ENCODE measurements around the gene LRRC34. TPM values are rescaled to one million over a fixed set of nuclear protein-coding genes. Genes with fewer than 3 reads are reported as not detected.

Gene LRRC34
- total and polyA plus RNA-seq, 9 of the 15 experiments (the other 6 are each of a cell fraction or from before 2014, with no cell fraction given), result 0.17 to 0.30 TPM; not detected in 7

DNA sequence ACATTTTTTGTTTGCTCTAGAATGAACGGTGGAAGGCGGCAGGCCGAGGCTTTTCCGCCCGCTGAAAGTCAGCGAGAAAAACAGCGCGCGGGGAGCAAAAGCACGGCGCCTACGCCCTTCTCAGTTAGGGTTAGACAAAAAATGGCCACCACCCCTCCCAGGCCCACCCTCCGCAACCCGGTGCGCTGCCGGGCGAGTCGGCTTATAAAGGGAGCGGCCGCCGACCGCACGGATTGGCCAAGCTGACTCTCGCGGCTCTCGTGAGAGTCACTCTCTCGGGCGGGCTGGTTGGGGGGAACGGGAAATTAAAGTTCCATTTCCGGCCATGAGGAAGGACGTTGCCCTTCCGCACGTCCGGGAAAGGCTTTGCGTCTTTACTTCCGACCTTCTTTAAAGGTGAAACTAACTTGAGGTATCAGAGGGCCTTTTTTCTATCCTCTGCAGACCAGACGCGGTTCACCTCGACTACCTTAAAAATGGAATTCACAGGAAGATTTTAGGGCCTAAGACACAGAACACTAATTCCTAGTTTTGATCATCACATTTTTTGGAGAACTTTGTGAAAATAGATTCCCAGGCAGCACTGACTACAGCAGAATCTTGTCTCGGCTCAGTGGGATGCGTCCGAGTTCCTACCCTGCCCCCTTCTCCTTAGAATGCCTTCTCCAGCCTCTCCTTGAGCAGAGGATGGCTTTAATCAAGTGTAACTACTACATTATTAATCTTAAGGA, 47.7 kb downstream of the LRRC34 start, which contains the start of gene TERC (continued):
- TF ChIP-seq, protein P1, sequence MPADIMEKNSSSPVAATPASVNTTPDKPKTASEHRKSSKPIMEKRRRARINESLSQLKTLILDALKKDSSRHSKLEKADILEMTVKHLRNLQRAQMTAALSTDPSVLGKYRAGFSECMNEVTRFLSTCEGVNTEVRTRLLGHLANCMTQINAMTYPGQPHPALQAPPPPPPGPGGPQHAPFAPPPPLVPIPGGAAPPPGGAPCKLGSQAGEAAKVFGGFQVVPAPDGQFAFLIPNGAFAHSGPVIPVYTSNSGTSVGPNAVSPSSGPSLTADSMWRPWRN (IDR thresholded peaks at IDR 0.05; ENCODE audit: low read depth), result no peak
- TF ChIP-seq, protein P2, sequence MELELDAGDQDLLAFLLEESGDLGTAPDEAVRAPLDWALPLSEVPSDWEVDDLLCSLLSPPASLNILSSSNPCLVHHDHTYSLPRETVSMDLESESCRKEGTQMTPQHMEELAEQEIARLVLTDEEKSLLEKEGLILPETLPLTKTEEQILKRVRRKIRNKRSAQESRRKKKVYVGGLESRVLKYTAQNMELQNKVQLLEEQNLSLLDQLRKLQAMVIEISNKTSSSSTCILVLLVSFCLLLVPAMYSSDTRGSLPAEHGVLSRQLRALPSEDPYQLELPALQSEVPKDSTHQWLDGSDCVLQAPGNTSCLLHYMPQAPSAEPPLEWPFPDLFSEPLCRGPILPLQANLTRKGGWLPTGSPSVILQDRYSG (tag; conservative IDR thresholded peaks at IDR 0.05; ENCODE audit: low read depth), result no peak
- TF ChIP-seq, protein P3, sequence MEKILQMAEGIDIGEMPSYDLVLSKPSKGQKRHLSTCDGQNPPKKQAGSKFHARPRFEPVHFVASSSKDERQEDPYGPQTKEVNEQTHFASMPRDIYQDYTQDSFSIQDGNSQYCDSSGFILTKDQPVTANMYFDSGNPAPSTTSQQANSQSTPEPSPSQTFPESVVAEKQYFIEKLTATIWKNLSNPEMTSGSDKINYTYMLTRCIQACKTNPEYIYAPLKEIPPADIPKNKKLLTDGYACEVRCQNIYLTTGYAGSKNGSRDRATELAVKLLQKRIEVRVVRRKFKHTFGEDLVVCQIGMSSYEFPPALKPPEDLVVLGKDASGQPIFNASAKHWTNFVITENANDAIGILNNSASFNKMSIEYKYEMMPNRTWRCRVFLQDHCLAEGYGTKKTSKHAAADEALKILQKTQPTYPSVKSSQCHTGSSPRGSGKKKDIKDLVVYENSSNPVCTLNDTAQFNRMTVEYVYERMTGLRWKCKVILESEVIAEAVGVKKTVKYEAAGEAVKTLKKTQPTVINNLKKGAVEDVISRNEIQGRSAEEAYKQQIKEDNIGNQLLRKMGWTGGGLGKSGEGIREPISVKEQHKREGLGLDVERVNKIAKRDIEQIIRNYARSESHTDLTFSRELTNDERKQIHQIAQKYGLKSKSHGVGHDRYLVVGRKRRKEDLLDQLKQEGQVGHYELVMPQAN (IDR thresholded peaks at IDR 0.05; ENCODE audit: borderline replicate concordance), result no peak
- TF ChIP-seq, protein P4, sequence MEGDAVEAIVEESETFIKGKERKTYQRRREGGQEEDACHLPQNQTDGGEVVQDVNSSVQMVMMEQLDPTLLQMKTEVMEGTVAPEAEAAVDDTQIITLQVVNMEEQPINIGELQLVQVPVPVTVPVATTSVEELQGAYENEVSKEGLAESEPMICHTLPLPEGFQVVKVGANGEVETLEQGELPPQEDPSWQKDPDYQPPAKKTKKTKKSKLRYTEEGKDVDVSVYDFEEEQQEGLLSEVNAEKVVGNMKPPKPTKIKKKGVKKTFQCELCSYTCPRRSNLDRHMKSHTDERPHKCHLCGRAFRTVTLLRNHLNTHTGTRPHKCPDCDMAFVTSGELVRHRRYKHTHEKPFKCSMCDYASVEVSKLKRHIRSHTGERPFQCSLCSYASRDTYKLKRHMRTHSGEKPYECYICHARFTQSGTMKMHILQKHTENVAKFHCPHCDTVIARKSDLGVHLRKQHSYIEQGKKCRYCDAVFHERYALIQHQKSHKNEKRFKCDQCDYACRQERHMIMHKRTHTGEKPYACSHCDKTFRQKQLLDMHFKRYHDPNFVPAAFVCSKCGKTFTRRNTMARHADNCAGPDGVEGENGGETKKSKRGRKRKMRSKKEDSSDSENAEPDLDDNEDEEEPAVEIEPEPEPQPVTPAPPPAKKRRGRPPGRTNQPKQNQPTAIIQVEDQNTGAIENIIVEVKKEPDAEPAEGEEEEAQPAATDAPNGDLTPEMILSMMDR (IDR thresholded peaks at IDR 0.05 in 2 of 3, conservative IDR thresholded peaks at IDR 0.05 in 1 of 3; ENCODE audit: insufficient read depth in 2 of 3, low read depth in 1 of 3, low read length in 3 of 3), result no peak
- TF ChIP-seq ZFP36 (IDR thresholded peaks at IDR 0.05; ENCODE audit: low read depth, low read length, partially characterized antibody) (no peak), MTA2 (IDR thresholded peaks at IDR 0.05; ENCODE audit: low read depth) (no peak), HMGN3 (IDR thresholded peaks at IDR 0.05; ENCODE audit: borderline replicate concordance, extremely low read depth, insufficient read length, low read depth, low read length) (no peak), PHF21A (IDR thresholded peaks at IDR 0.05; ENCODE audit: borderline replicate concordance, low read depth) (no peak), SRSF3 (IDR thresholded peaks at IDR 0.05; ENCODE audit: insufficient read depth, low read length) (no peak), STAT5A (IDR thresholded peaks at IDR 0.05; ENCODE audit: borderline replicate concordance, low read length) (peak; percentile 16; the same call in 1 of the 2 replicates), RHOXF2B (CRISPR knock-in tag; conservative IDR thresholded peaks at IDR 0.05) (no peak), ZNF766 (CRISPR knock-in tag; conservative IDR thresholded peaks at IDR 0.05) (no peak), ZC3H4 (CRISPR knock-in tag; IDR thresholded peaks at IDR 0.05; ENCODE audit: borderline replicate concordance) (no peak), KLF13 (tag; IDR thresholded peaks at IDR 0.05; ENCODE audit: borderline replicate concordance, low read depth) (no peak), MTA1 (IDR thresholded peaks at IDR 0.05; ENCODE audit: borderline replicate concordance) (no peak; the same call in 1 of the 2 replicates), EP400 (IDR thresholded peaks at IDR 0.05) (peak; percentile 67)
- TF ChIP-seq, protein P5, sequence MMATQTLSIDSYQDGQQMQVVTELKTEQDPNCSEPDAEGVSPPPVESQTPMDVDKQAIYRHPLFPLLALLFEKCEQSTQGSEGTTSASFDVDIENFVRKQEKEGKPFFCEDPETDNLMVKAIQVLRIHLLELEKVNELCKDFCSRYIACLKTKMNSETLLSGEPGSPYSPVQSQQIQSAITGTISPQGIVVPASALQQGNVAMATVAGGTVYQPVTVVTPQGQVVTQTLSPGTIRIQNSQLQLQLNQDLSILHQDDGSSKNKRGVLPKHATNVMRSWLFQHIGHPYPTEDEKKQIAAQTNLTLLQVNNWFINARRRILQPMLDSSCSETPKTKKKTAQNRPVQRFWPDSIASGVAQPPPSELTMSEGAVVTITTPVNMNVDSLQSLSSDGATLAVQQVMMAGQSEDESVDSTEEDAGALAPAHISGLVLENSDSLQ (IDR thresholded peaks at IDR 0.05), result peak; percentile 8; the same call in 1 of the 2 replicates
- TF ChIP-seq, protein P6, sequence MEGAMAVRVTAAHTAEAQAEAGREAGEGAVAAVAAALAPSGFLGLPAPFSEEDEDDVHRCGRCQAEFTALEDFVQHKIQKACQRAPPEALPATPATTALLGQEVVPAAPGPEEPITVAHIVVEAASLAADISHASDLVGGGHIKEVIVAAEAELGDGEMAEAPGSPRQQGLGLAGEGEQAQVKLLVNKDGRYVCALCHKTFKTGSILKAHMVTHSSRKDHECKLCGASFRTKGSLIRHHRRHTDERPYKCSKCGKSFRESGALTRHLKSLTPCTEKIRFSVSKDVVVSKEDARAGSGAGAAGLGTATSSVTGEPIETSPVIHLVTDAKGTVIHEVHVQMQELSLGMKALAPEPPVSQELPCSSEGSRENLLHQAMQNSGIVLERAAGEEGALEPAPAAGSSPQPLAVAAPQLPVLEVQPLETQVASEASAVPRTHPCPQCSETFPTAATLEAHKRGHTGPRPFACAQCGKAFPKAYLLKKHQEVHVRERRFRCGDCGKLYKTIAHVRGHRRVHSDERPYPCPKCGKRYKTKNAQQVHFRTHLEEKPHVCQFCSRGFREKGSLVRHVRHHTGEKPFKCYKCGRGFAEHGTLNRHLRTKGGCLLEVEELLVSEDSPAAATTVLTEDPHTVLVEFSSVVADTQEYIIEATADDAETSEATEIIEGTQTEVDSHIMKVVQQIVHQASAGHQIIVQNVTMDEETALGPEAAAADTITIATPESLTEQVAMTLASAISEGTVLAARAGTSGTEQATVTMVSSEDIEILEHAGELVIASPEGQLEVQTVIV (CRISPR knock-in tag; IDR thresholded peaks at IDR 0.05; ENCODE audit: borderline replicate concordance), result peak; percentile 63; the same call in 1 of the 2 replicates
